Measurements from ENCODE around the gene SLC25A22.

- no peak for TF ChIP-seq POLR2A (IDR thresholded peaks at IDR 0.05)
- TF ChIP-seq, protein P1, sequence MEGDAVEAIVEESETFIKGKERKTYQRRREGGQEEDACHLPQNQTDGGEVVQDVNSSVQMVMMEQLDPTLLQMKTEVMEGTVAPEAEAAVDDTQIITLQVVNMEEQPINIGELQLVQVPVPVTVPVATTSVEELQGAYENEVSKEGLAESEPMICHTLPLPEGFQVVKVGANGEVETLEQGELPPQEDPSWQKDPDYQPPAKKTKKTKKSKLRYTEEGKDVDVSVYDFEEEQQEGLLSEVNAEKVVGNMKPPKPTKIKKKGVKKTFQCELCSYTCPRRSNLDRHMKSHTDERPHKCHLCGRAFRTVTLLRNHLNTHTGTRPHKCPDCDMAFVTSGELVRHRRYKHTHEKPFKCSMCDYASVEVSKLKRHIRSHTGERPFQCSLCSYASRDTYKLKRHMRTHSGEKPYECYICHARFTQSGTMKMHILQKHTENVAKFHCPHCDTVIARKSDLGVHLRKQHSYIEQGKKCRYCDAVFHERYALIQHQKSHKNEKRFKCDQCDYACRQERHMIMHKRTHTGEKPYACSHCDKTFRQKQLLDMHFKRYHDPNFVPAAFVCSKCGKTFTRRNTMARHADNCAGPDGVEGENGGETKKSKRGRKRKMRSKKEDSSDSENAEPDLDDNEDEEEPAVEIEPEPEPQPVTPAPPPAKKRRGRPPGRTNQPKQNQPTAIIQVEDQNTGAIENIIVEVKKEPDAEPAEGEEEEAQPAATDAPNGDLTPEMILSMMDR (IDR thresholded peaks at IDR 0.05) = no peak
Observed at GRCh38 chr11:797296-798092, 587 bp downstream of the SLC25A22 start.
